ENCODE results near the gene PBLD. TPM values are rescaled to one million over a fixed set of nuclear protein-coding genes. Genes with fewer than 3 reads are reported as not detected.

Gene PBLD
- total and polyA plus RNA-seq, 8 donors, result 11.9 to 47.5 (median 26.5) TPM

- DNase-seq, result no peak
- H3K27me3 ChIP-seq, result no peaks in the 10 kb centered on the region
- no peak for TF ChIP-seq CTCF (IDR thresholded peaks at IDR 0.05)
Measured at GRCh38 chr10:68271196-68271882, 61.4 kb downstream of the PBLD start.

DNA sequence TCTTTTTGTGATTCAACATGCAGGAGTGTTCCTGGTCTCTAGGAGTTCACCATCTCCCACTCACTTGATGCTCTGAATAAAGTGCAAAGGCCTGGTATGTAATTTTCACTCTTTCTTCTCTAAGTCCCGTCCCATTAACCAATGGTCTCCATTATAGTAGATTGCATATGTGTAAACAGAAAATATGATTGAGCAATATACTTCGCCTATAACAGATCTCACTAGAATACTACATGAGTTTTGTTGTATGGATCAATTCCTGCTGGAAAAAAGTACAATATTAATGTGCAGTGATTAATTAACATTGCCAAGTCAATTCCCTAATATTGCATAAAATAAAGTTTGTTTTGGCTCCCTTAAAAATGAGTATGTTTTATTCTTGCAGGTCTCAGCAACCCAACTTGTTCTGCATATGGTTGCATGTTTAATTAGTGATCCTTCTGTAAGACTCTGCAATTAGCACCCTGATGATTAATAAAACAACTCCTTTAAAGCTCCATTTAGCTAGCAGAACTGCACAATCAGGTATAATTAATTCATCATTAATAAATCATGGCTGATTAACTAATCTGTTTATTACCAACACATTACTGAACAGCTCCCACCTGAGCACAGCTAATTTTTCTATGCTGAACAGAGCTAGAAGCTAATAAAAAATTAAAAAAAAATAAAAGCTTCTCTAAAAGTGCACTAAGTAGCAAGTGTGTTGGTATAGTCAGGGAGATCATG, 63.0 kb downstream of the PBLD start:
- no peak for ATAC-seq
- intact Hi-C loops (cut with DNase I), result no loop called here
- DNase-seq, result no peak
- Histone ChIP-seq H3K27ac (no peak overlapping the region), H3K4me3 (no peak overlapping the region), H3K9me3 (no peaks in the 10 kb centered on the region), H3K27me3 (no peaks in the 10 kb centered on the region), H3K4me1 (no peaks in the 10 kb centered on the region), H3K36me3 (no peaks in the 10 kb centered on the region)
- TF ChIP-seq CTCF (IDR thresholded peaks at IDR 0.05), result no peak
- WGBS, 2 donors, result 92 to 96% methylated on average over 2 of the region's 2 CpGs
- no peak for FAIRE-seq

More at GRCh38 chr10:68271196-68271882, 61.4 kb downstream of the PBLD start:
- Histone ChIP-seq H3K4me1 (no peaks in the 10 kb centered on the region), H3K4me3 (no peak overlapping the region), H3K9me3 (no peaks in the 10 kb centered on the region), H3K36me3 (no peaks in the 10 kb centered on the region), H3K27ac (no peak overlapping the region)
- FAIRE-seq, result no peak
- 76 to 83% methylated on average over 7 of the region's 7 CpGs for WGBS, 2 donors
- ATAC-seq, result peak in 1 of 4 donors; percentile 13
- intact Hi-C loops (cut with DNase I), result no loop called here

GRCh38 chr10:68261132-68261856, 71.4 kb downstream of the PBLD start:
- intact Hi-C loops (cut with DNase I), result no loop called here
- no peak for FAIRE-seq

DNA sequence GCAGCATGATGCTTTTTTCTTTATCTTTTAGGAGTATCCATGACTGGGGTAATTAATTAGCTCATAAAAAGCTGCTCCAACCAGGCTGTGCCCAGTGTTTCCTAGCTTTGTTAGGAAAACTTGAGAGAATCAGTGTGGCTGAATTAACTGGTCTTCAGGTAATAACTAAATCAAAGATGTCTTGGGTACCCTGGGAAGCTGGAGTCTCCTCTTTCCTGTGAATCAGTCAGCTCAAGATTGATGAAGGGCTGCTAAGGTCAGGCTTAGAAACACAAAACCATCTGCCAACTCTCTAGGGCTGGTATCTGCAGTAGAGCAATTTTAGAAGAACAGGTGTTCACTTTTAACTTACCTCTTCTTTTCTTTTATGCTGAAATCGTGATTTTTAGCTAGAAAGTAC, 79.4 kb downstream of the PBLD start:
- H3K36me3 ChIP-seq, result no peaks in the 10 kb centered on the region
- DNase-seq (no peak), FAIRE-seq (no peak), ATAC-seq (no peak)
- no peak for TF ChIP-seq CTCF (IDR thresholded peaks at IDR 0.05)
- no peak overlapping the region for H3K27ac ChIP-seq
- no peak overlapping the region for H3K4me3 ChIP-seq
- no peaks in the 10 kb centered on the region for H3K4me1 ChIP-seq
- H3K27me3 ChIP-seq, result no peaks in the 10 kb centered on the region
- H3K9me3 ChIP-seq, result no peaks in the 10 kb centered on the region
- intact Hi-C loops (cut with DNase I), result no loop called here
- 28 to 43% methylated on average over 1 of the region's 1 CpG for WGBS, 2 donors

More at GRCh38 chr10:68261132-68261856, 71.4 kb downstream of the PBLD start:
- peak in 1 of 4 donors; percentile 8 for ATAC-seq
- Histone ChIP-seq H3K27ac (no peak overlapping the region), H3K27me3 (no peaks in the 10 kb centered on the region), H3K36me3 (no peaks in the 10 kb centered on the region), H3K9me3 (no peaks in the 10 kb centered on the region), H3K4me1 (no peaks in the 10 kb centered on the region), H3K4me3 (no peak overlapping the region)
- DNase-seq, result peak in 4 of 6 donors; percentile 9 to 67 (median 54)
- 74 to 86% methylated on average over 8 of the region's 8 CpGs for WGBS, 2 donors
- no peak for TF ChIP-seq CTCF (IDR thresholded peaks at IDR 0.05)
